HepG2 (cell line): Measurements from ENCODE around the gene IPMK. TPM values are rescaled to one million over a fixed set of nuclear protein-coding genes. Genes with fewer than 3 reads are reported as not detected.

ENCODE experiments used
- ATAC-seq: fragments of 200-7000 bp; cut with Tn5 transposase; 3 replicates; pipeline ENCODE4 v1.9.1; 2020; ENCODE audit warnings: mild to moderate bottlenecking, moderate library complexity
- BruUV-seq: library from RNA; stranded (reverse); fragments of 400-500 nt; replicated peaks from 2 replicates; lab custom pipeline; 2021; lab: Mats Ljungman, UMichigan
- CTCF ChIA-PET: fragments of 300-600 bp; formaldehyde crosslinking; extraction: SDS; loops from one replicate; lab custom pipeline; 2021; ENCODE audit warnings: low total read pairs, inconsistent platforms, low intra/inter-chr PET ratio; lab: Yijun Ruan, JAX
- POLR2A ChIA-PET: fragments of 350-600 bp; sonication (Branson Sonifier 250); formaldehyde crosslinking; loops from one replicate; lab custom pipeline; 2020; ENCODE audit warnings: antibody characterized with exemption, inconsistent platforms; lab: Yijun Ruan, JAX
- DNase-seq: peaks from one replicate; pipeline ENCODE4 v3.0.0-alpha.2; 2015; ENCODE audit warnings: low spot score
- FAIRE-seq: peaks from 3 replicates; lab custom pipeline; 2011; peaks lifted over from hg19 to GRCh38; lab: Jason Lieb, UNC
- H2AFZ ChIP-seq: one replicate; pipeline ENCODE4 v1.6.1; 2011; ENCODE audit warnings: low read length, inconsistent platforms
- H3K27ac ChIP-seq: fragments of 300-600 bp; 3 replicates; pipeline ENCODE4 v1.8.0; 2011; ENCODE audit warnings: mixed run types, mild to moderate bottlenecking, mixed read lengths, low read length, inconsistent platforms; ENCODE audit not compliant: insufficient read depth; ENCODE audit errors: extremely low read length
- H3K27me3 ChIP-seq, 2 experiments: fragments of 200-600 bp in 1 of 2; 2 replicates in 1 of 2; 3 replicates in 1 of 2; pipeline versions ENCODE4 v1.6.0 to v1.8.0; 2011; ENCODE audit warnings: low read length in 2 of 2, mild to moderate bottlenecking in 2 of 2, moderate library complexity in 2 of 2, inconsistent platforms in 1 of 2; ENCODE audit not compliant: insufficient read depth in 2 of 2, control insufficient read depth in 1 of 2
- H3K36me3 ChIP-seq, 2 experiments: fragments of 200-600 bp in 1 of 2; replicated peaks in 1 of 2; 2 replicates in 1 of 2; 3 replicates in 1 of 2; pipeline versions ENCODE4 v1.5.1 to v1.8.0; 2011; ENCODE audit warnings: low read length in 2 of 2, inconsistent platforms in 1 of 2; ENCODE audit not compliant: insufficient read depth in 2 of 2, control insufficient read depth in 1 of 2
- H3K4me1 ChIP-seq: 2 replicates; pipeline ENCODE4 v1.5.1; 2012; ENCODE audit warnings: low read length, inconsistent platforms; ENCODE audit not compliant: insufficient read depth
- H3K4me2 ChIP-seq: 2 replicates; pipeline ENCODE4 v1.6.0; 2011; ENCODE audit warnings: low read depth, low read length, inconsistent platforms
- H3K4me3 ChIP-seq, 3 experiments: fragments of 200-600 bp in 1 of 3; sonication (generic), shearing (Covaris generic) in 1 of 3; replicated peaks in 1 of 3; 2 replicates each; pipeline ENCODE4 v1.5.1; 2011 to 2016; ENCODE audit warnings: low read length in 3 of 3, inconsistent platforms in 2 of 3, low read depth in 2 of 3, mild to moderate bottlenecking in 2 of 3, control low read depth in 1 of 3, mixed read lengths in 1 of 3; ENCODE audit not compliant: insufficient read depth in 1 of 3
- H3K79me2 ChIP-seq: one replicate; pipeline ENCODE4 v1.6.1; 2011; ENCODE audit warnings: low read length, inconsistent platforms; ENCODE audit not compliant: insufficient read depth
- H3K9ac ChIP-seq: 2 replicates; pipeline ENCODE4 v1.6.0; 2011; ENCODE audit warnings: mild to moderate bottlenecking, low read depth, low read length, inconsistent platforms; ENCODE audit not compliant: insufficient read depth
- H3K9me3 ChIP-seq: 2 replicates; pipeline ENCODE4 v1.5.1; 2012; ENCODE audit warnings: mild to moderate bottlenecking, low read length
- H4K20me1 ChIP-seq: 2 replicates; pipeline ENCODE4 v1.6.0; 2011; ENCODE audit warnings: inconsistent platforms, mild to moderate bottlenecking, low read length, moderate library complexity; ENCODE audit not compliant: insufficient read depth
- ADNP ChIP-seq: sonication (generic); formaldehyde crosslinking; IDR thresholded peaks from 2 replicates; pipeline ENCODE4 v1.4.0; 2020; ENCODE audit warnings: missing genetic modification reagents
- GATAD2A ChIP-seq: IDR thresholded peaks from 2 replicates; pipeline ENCODE4 v1.6.1; 2016
- KDM5A ChIP-seq: fragments of 200-600 bp; sonication (generic); IDR thresholded peaks from 2 replicates; pipeline ENCODE4 v1.7.0; 2018; ENCODE audit warnings: antibody characterized with exemption, mild to moderate bottlenecking, low read length, borderline replicate concordance
- KLF12 ChIP-seq: sonication (generic); formaldehyde crosslinking; IDR thresholded peaks from 2 replicates; pipeline ENCODE4 v1.4.0; 2020; ENCODE audit warnings: missing genetic modification reagents, borderline replicate concordance
- MED13 ChIP-seq: sonication (generic); formaldehyde crosslinking; IDR thresholded peaks from 2 replicates; pipeline ENCODE4 v1.5.0; 2020; ENCODE audit warnings: missing genetic modification reagents
- PHF20 ChIP-seq: sonication (generic); formaldehyde crosslinking; IDR thresholded peaks from 2 replicates; pipeline ENCODE4 v1.5.0; 2020; ENCODE audit warnings: mild to moderate bottlenecking, missing genetic modification reagents
- RBM22 ChIP-seq: fragments of 200-400 bp; formaldehyde crosslinking; optimal IDR thresholded peaks from 2 replicates; pipeline ENCODE3; 2017; ENCODE audit warnings: mild to moderate bottlenecking, low read length, moderate library complexity
- SALL1 ChIP-seq: sonication (generic); formaldehyde crosslinking; IDR thresholded peaks from 2 replicates; pipeline ENCODE4 v1.8.0; 2022; ENCODE audit warnings: mild to moderate bottlenecking, missing genetic modification reagents
- YEATS4 ChIP-seq: sonication (generic); formaldehyde crosslinking; IDR thresholded peaks from 2 replicates; pipeline ENCODE4 v1.4.0; 2020; ENCODE audit warnings: missing genetic modification reagents, borderline replicate concordance
- ZNF121 ChIP-seq: sonication (generic); formaldehyde crosslinking; IDR thresholded peaks from 2 replicates; pipeline ENCODE4 v1.5.0; 2020; ENCODE audit warnings: mild to moderate bottlenecking, missing genetic modification reagents
- ZNF331 ChIP-seq: sonication (generic); formaldehyde crosslinking; IDR thresholded peaks from 2 replicates; pipeline ENCODE4 v1.4.0; 2020; ENCODE audit warnings: missing genetic modification reagents
- ZNF343 ChIP-seq: sonication (generic); formaldehyde crosslinking; IDR thresholded peaks from 2 replicates; pipeline ENCODE4 v1.4.0; 2020; ENCODE audit warnings: mild to moderate bottlenecking, missing genetic modification reagents
- ZNF383 ChIP-seq: sonication (generic); formaldehyde crosslinking; IDR thresholded peaks from 2 replicates; pipeline ENCODE4 v1.4.0; 2020; ENCODE audit warnings: missing genetic modification reagents, mild to moderate bottlenecking, borderline replicate concordance
- WGBS: methylation state at CpG from one replicate; pipeline ENCODE4 v1.1.6; 2017; ENCODE audit warnings: low lambda C conversion rate; 5-methylcytosine and 5-hydroxymethylcytosine counted together
- in situ Hi-C: cut with HindIII; loops from 2 replicates; pipeline ENCODE4 v1.10.0; 2017; ENCODE audit warnings: low pct_unique_long_range_greater_than_20kb; ENCODE audit not compliant: extremely low pct_ligation_motif_present
- intact Hi-C: fragments of 100-400 bp; cut with micrococcal nuclease; formaldehyde crosslinking; loops from one replicate; pipeline ENCODE4 v1.10.0; 2022; ENCODE audit not compliant: unreplicated experiment
- polyA plus RNA-seq, 8 experiments: library from polyadenylated mRNA; depleted of rRNA in 3 of 8; stranded (reverse) in 7 of 8; unstranded in 1 of 8; fragments of >200 nt; fragmentation: Illumina TruSeq in 4 of 8; extraction: Trizol in 4 of 8; gene quantifications; 2 replicates each; pipeline versions ENCODE4 v1.2.1 to v1.2.3, GENCODE V29; 2011 to 2016; ENCODE audit warnings: low read depth in 4 of 8, missing spikeins in 1 of 8, mixed read lengths in 1 of 8; ENCODE audit not compliant: insufficient read depth in 1 of 8
- total RNA-seq, 5 experiments: library from RNA; depleted of rRNA; stranded (reverse); fragments of >200 nt; fragmentation: Illumina TruSeq; extraction: Trizol; gene quantifications; 2 replicates each; pipeline ENCODE4 v1.2.3, GENCODE V29; 2016; ENCODE audit warnings: low read depth in 1 of 5
- TF ChIP-seq, protein P1 (sequence below): sonication (generic); formaldehyde crosslinking; IDR thresholded peaks from 2 replicates; pipeline ENCODE4 v1.4.0; 2020; ENCODE audit warnings: mild to moderate bottlenecking, missing genetic modification reagents
- TF ChIP-seq, protein P2 (sequence below): sonication (generic); formaldehyde crosslinking; IDR thresholded peaks from 2 replicates; pipeline ENCODE4 v1.5.0; 2020; ENCODE audit warnings: mild to moderate bottlenecking, low read depth, missing genetic modification reagents, borderline replicate concordance

IPMK gene
- total and polyA plus RNA-seq, 2 of the 13 experiments (the other 11 are each of a cell fraction or from before 2014, with no cell fraction given): 2.7 to 3.9 TPM

DNA sequence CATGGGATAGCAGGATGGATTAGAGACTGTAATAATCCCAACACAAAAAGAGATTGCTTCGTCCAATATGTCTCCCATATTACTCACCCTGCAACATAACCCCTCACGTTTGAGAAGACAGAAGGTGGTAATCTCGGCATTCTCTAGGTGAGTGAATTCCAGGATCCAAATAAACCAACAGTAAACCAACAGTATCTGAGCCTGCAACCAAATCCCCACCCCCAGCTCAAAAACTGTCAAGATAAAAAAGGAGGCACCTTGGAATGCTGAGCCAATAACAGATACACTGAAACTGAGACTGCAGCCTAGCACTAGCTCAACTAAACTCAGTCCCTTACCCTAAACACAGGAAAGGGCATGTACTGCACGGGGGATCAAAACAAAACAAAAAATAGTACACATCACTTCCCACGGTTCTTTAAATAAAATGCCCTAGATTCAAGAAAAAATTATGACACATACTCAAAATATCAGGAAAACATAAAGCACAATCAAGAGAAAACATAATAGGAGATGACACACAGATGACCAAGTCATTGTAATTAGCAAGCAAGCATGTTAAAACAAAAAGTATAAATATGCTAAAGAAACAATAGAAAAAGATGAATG, 28.0 kb downstream of the IPMK start:
- no peak for FAIRE-seq
- H3K27me3 ChIP-seq: no peaks in the 10 kb centered on the region
- in situ Hi-C loops (no loop called here), intact Hi-C loops (no loop called here)
- no peak overlapping the region for H2AFZ ChIP-seq
- CTCF ChIA-PET: no interaction called here
- no peak overlapping the region for H3K4me2 ChIP-seq
- POLR2A ChIA-PET: interaction anchor here (1.3 to 4.0 kb wide), 2 partner anchors 14 to 29 kb away, joined by 4 to 33 read pairs; partner anchors contain the start of genes CISD1 and IPMK
- WGBS: 83% methylated on average over 5 of the region's 5 CpGs
- peaks cover 26% of the 10 kb centered on the region for H3K79me2 ChIP-seq
- TF ChIP-seq, protein P1, sequence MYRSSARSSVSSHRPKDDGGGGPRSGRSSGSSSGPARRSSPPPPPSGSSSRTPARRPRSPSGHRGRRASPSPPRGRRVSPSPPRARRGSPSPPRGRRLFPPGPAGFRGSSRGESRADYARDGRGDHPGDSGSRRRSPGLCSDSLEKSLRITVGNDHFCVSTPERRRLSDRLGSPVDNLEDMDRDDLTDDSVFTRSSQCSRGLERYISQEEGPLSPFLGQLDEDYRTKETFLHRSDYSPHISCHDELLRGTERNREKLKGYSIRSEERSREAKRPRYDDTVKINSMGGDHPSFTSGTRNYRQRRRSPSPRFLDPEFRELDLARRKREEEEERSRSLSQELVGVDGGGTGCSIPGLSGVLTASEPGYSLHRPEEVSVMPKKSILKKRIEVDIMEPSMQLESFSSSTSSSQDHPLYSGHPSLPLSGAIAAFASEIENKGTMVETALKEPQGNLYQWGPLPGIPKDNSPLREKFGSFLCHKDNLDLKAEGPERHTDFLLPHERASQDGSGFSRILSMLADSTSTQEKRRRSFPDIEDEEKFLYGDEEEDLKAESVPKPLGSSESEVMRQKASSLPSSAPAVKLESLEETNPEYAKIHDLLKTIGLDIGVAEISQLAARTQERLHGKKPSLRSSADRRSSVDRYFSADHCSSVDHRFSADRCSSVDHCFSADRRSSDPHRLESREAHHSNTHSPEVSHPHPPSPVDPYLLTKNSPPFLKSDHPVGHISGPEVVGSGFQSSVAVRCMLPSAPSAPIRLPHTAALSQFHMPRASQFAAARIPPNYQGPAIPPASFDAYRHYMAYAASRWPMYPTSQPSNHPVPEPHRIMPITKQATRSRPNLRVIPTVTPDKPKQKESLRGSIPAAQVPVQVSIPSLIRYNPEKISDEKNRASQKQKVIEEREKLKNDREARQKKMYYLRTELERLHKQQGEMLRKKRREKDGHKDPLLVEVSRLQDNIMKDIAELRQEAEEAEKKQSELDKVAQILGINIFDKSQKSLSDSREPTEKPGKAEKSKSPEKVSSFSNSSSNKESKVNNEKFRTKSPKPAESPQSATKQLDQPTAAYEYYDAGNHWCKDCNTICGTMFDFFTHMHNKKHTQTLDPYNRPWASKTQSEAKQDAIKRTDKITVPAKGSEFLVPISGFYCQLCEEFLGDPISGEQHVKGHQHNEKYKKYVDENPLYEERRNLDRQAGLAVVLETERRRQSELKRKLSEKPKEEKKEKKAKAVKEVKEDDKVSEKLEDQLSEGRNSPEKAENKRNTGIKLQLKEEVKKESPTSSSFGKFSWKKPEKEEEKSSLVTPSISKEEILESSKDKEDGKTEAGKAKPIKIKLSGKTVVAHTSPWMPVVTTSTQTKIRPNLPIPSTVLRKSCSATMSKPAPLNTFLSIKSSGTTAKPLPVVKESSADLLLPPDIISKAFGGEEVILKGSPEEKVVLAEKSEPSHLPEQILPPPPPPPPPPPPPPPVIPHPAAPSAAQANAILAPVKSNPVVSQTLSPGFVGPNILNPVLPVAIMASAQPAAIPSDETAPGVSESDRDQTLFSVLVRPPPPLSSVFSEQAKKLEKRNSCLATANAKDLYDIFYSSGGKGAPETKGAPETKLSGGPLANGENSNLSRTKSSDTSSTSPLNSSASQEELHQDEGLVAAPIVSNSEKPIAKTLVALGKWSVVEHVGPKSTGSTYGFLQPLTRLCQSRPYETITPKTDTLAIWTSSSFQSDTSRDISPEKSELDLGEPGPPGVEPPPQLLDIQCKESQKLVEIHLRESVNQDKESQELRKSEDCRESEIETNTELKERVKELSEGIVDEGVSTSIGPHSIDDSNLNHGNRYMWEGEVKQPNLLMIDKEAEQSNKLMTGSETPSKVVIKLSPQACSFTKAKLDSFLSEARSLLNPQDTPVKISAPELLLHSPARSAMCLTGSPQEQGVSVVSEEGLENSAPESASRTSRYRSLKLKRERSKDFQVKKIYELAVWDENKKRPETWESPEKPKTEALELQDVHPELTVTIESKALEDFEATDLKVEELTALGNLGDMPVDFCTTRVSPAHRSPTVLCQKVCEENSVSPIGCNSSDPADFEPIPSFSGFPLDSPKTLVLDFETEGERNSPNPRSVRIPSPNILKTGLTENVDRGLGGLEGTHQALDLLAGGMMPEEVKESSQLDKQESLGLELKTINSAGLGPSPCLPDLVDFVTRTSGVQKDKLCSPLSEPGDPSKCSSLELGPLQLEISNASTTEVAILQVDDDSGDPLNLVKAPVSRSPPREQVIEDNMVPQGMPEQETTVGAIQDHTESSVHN (CRISPR knock-in tag): no peak
- no peak for TF ChIP-seq GATAD2A
- TF ChIP-seq MED13 (CRISPR knock-in tag): no peak
- TF ChIP-seq RBM22: no peak
- TF ChIP-seq PHF20 (CRISPR knock-in tag): no peak
- no peak for TF ChIP-seq KDM5A
- TF ChIP-seq, protein P2, sequence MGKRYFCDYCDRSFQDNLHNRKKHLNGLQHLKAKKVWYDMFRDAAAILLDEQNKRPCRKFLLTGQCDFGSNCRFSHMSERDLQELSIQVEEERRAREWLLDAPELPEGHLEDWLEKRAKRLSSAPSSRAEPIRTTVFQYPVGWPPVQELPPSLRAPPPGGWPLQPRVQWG: no peak
- TF ChIP-seq ZNF121 (CRISPR knock-in tag): no peak
- no peak for TF ChIP-seq ZNF383 (CRISPR knock-in tag)
- TF ChIP-seq ADNP (CRISPR knock-in tag): no peak
- TF ChIP-seq ZNF343: no peak
- TF ChIP-seq YEATS4: no peak
- no peak for TF ChIP-seq SALL1 (CRISPR knock-in tag)
- TF ChIP-seq KLF12 (CRISPR knock-in tag): no peak
- TF ChIP-seq ZNF331 (CRISPR knock-in tag): no peak
- no TSS peak for BruUV-seq
- H4K20me1 ChIP-seq: no peaks in the 10 kb centered on the region
- peaks cover 60% of the 10 kb centered on the region for H3K4me1 ChIP-seq
- no peak overlapping the region for H3K27ac ChIP-seq
- peaks cover 0 to 12% of the 10 kb centered on the region in 2 experiments; a peak in 1 of 5 replicates for H3K36me3 ChIP-seq
- no peak for ATAC-seq
- DNase-seq: no peak
- H3K4me3 ChIP-seq: no peak overlapping the region
- no peak overlapping the region for H3K9ac ChIP-seq
- H3K9me3 ChIP-seq: no peaks in the 10 kb centered on the region
